ENCODE measurements around the gene RAB27A. TPM values are rescaled to one million over a fixed set of nuclear protein-coding genes. Genes with fewer than 3 reads are reported as not detected.
"Not testable (repeated sequence)": the region's sequence is repeated elsewhere in the genome, so short reads cannot be mapped to it uniquely, and the experiment has no call there.

The RAB27A gene
- total RNA-seq, 1 donor from 2014 or later: 5.8 TPM

DNA sequence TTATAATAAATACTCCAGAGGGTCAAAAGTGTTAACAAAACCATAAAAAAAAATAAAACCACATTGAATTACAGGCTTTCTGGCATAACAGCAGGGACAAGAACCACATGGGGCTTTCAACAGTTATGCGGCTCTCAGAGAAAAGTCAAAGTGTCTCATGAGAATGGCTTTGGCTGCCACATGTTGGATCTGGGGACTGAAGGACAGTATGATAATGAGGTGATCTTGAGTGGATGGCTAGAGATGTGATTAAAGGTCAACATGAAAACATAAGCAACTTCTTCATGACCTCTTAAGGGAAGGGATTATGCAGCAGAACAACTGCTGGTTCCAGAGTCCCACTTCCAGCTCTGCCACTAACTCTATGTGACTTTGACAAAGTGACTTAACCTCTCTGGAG is 5.2 kb downstream of the RAB27A start:
- Histone ChIP-seq H3K27ac (replicated peaks) (no peak overlapping the region), H3K36me3 (no peaks in the 10 kb centered on the region), H3K9me3 (replicated peaks) (no peaks in the 10 kb centered on the region), H3K4me1 (peaks cover 11% of the 10 kb centered on the region), H3K27me3 (ENCODE audit: low read depth) (no peaks in the 10 kb centered on the region), H3K4me3 (no peak overlapping the region)
- TF ChIP-seq, protein P1, sequence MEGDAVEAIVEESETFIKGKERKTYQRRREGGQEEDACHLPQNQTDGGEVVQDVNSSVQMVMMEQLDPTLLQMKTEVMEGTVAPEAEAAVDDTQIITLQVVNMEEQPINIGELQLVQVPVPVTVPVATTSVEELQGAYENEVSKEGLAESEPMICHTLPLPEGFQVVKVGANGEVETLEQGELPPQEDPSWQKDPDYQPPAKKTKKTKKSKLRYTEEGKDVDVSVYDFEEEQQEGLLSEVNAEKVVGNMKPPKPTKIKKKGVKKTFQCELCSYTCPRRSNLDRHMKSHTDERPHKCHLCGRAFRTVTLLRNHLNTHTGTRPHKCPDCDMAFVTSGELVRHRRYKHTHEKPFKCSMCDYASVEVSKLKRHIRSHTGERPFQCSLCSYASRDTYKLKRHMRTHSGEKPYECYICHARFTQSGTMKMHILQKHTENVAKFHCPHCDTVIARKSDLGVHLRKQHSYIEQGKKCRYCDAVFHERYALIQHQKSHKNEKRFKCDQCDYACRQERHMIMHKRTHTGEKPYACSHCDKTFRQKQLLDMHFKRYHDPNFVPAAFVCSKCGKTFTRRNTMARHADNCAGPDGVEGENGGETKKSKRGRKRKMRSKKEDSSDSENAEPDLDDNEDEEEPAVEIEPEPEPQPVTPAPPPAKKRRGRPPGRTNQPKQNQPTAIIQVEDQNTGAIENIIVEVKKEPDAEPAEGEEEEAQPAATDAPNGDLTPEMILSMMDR (IDR thresholded peaks at IDR 0.05; ENCODE audit: borderline replicate concordance): no peak
- intact Hi-C loops (cut with micrococcal nuclease): no loop called here
- DNase-seq: no peak

DNA sequence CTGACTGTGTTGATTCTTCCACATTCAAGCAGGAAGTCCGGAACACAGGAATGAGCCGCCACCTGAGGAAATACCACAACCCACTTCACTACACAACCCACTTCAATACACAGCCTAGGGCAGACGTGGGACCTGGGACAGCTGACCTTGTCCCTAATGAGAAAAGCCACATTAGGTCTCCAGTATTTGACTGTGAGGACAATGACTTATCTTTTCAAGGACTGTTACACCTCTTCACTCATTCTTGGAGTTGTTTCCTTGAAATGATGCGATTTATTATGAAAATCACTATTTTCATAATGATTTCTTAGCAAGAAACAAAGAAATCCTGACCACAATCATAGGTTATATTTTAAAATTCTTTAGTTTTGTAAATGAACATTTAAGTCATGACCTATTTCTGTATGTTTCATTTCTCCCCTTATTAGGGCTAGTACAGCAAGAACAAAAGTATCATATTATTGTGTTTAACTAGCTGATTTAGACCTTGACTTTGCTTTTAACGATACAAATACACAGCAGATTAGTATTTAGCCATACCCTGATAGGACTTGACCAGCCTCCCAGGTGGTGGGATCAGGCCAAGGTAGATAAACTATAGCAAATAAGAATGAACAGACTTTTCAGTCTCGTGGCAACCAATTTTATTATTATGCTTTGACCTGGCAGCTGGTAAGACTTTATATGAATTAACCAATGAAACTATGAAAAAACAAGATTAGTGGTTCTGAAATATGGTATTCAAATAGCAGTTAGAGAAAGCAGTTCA is 6.0 kb downstream of the RAB27A start:
- H3K27me3 ChIP-seq (ENCODE audit: low read depth): no peaks in the 10 kb centered on the region
- no peak overlapping the region for H3K27ac ChIP-seq (replicated peaks)
- no peaks in the 10 kb centered on the region for H3K36me3 ChIP-seq
- no peaks in the 10 kb centered on the region for H3K9me3 ChIP-seq (replicated peaks)
- TF ChIP-seq, protein P1 (IDR thresholded peaks at IDR 0.05; ENCODE audit: borderline replicate concordance): no peak
- no peak for DNase-seq
- H3K4me3 ChIP-seq: no peak overlapping the region
- peaks cover 2% of the 10 kb centered on the region for H3K4me1 ChIP-seq
- intact Hi-C loops (cut with micrococcal nuclease): no loop called here

DNA sequence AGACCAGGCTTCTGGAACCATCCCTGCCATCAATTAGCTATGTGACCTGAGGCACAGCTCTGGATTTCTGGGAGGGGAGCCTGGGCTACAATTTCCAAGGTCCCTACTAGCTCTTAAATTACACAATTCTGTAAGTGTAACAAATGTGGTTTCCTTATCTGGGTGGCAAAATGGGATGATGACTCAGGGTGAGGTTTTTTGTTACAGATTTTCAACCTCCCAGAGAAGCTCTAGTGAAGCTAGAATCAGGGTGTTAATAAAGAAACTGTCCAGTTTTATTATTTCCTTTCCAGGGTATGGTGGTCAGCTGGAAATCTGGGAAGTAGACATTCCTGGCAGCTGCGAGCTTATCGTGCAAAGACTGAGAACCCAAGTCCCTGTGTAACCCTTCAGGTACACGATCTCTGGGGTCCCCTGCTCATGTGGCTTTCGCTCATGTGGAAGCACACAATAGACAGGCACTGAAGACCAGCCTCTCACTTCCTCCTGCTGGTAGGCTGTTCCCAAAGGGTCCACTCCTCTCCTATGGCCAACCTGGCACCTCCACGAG is 7.3 kb downstream of the RAB27A start:
- no peak overlapping the region for H3K27ac ChIP-seq (replicated peaks)
- no peaks in the 10 kb centered on the region for H3K4me1 ChIP-seq

DNA sequence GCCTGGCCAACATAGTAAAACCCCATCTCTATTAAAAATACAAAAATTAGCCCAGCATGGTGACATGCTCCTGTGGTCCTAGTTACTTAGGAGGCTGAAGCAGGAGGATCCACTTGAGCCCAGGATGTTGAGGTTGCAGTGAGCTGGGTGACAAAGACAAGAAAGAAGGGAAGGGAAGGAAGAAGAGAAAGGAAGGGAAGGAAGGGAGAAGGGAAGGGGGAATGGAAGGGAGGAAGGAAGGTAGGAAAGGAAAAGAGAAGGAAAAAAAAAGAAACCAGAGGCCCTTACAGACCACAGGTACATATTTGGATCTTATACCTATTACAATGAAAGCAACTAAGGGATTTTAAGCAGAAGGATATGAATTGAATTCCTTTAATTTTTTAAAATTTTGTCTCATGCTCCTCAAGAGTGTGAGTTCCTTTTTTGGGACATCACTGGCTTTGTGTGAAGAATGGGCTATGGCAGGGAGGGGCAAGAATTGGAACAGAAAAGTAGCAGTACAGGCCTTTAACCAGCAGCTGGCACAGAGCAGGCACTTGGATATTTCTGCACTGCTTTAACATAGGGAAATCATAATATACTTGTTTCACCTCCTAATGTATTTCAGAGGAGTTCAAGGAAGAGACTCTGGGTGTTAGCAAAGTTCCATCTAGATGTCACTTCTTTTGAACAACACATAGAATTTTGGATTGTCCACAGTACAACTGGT is 7.9 kb downstream of the RAB27A start:
- TF ChIP-seq, protein P1 (IDR thresholded peaks at IDR 0.05; ENCODE audit: borderline replicate concordance): no peak
- no peak overlapping the region for H3K27ac ChIP-seq (replicated peaks)

More for the DNA sequence above, 7.3 kb downstream of the RAB27A start:
- no peak overlapping the region for H3K4me3 ChIP-seq
- TF ChIP-seq, protein P1 (IDR thresholded peaks at IDR 0.05; ENCODE audit: borderline replicate concordance): no peak
- intact Hi-C loops (cut with micrococcal nuclease): no loop called here
- no peaks in the 10 kb centered on the region for H3K36me3 ChIP-seq
- H3K27me3 ChIP-seq (ENCODE audit: low read depth): no peaks in the 10 kb centered on the region
- DNase-seq: no peak
- H3K9me3 ChIP-seq (replicated peaks): no peaks in the 10 kb centered on the region

GRCh38 chr15:55280589-55280988 is 9.0 kb downstream of the RAB27A start:
- DNase-seq; H3K36me3 ChIP-seq; H3K4me3 ChIP-seq; H3K9me3 ChIP-seq (replicated peaks); H3K27ac ChIP-seq (replicated peaks); H3K4me1 ChIP-seq; intact Hi-C loops (cut with micrococcal nuclease); H3K27me3 ChIP-seq (ENCODE audit: low read depth): not testable (repeated sequence)

More for the DNA sequence above, 7.9 kb downstream of the RAB27A start:
- Histone ChIP-seq H3K4me3 (no peak overlapping the region), H3K4me1 (no peaks in the 10 kb centered on the region), H3K9me3 (replicated peaks) (no peaks in the 10 kb centered on the region), H3K27me3 (ENCODE audit: low read depth) (no peaks in the 10 kb centered on the region), H3K36me3 (no peaks in the 10 kb centered on the region)
- intact Hi-C loops (cut with micrococcal nuclease): no loop called here
- DNase-seq: no peak

Measured in left ventricle myocardium inferior (tissue), 1 donor.